ENCODE data around the gene FLNB.
A peak's percentile ranks its signal among the peaks of the same experiment; 100 is the strongest.

Gene FLNB

DNA sequence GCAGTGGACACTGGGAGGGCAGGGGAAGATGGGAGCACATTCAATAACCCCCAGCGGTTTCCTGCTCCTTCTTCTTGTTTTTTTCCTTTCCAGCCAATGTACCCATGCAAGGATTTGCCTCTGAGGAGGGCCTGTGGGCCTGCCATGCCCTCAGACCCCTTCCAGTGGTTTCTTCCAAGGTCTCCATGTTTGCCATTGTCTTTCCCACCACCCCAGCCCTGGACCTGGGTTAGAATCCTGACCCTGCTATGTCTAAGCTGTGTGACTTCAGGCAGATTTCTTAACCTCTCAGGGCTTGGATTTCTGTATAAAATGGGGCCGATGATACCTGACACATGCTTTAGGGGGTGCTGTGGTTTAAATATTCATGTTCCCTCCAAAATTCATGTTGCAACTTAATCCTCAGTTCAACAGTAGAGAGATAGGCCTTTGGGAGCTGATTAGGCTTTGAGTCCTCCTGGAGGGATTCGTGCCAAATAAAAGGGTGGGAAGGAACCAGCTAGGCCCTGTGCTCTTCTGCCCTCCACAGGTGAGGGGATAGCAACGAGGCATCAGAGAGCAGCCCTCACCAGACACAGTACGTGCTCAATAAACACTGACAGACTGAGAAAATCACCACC, 46.3 kb upstream of the FLNB start:
- CTCF ChIA-PET: interaction anchor here (0.6 to 2.4 kb wide), 10 partner anchors 10 to 216 kb away, joined by 3 to 11 read pairs (median 4); no protein-coding TSS in a partner anchor
- Histone ChIP-seq H3K4me1 (ENCODE audit: control insufficient read depth, insufficient read depth, low read length) (no peaks in the 10 kb centered on the region), H3K27ac (ENCODE audit: extremely low read depth, low read depth, low read length) (no peak overlapping the region), H3K9me3 (ENCODE audit: control insufficient read depth, insufficient read depth, low read depth, low read length) (no peaks in the 10 kb centered on the region), H3K4me3 (ENCODE audit: low read depth, low read length) (no peak overlapping the region), H3K36me3 (ENCODE audit: control insufficient read depth in 2 of 2, insufficient read depth in 1 of 2, low read length in 2 of 2) (no peaks in the 10 kb centered on the region)
- TF ChIP-seq ZNF654 (tag by site-specific recombination; IDR thresholded peaks at IDR 0.05; ENCODE audit: low read depth) (no peak), ZNF768 (tag by site-specific recombination; IDR thresholded peaks at IDR 0.05) (0 out of 2 replicates have a peak, but pooled peaks have one; percentile 18), OSR2 (tag by site-specific recombination; IDR thresholded peaks at IDR 0.05) (no peak), ZNF664 (tag by site-specific recombination; IDR thresholded peaks at IDR 0.05) (0 out of 2 replicates have a peak, but pooled peaks have one; percentile 54), ZFP3 (tag by site-specific recombination; IDR thresholded peaks at IDR 0.05; ENCODE audit: low read depth) (no peak), ZNF776 (tag by site-specific recombination; IDR thresholded peaks at IDR 0.05; ENCODE audit: borderline replicate concordance) (no peak), ZXDB (tag by site-specific recombination; IDR thresholded peaks at IDR 0.05) (no peak), ZNF510 (tag by site-specific recombination; IDR thresholded peaks at IDR 0.05; ENCODE audit: insufficient replicate concordance) (no peak), ZNF138 (tag by site-specific recombination; IDR thresholded peaks at IDR 0.05; ENCODE audit: borderline replicate concordance) (no peak), ZNF558 (tag by site-specific recombination; IDR thresholded peaks at IDR 0.05) (no peak), RBAK (tag by site-specific recombination; IDR thresholded peaks at IDR 0.05) (no peak), ZEB2 (tag by site-specific recombination; IDR thresholded peaks at IDR 0.05) (no peak), GLIS1 (tag by site-specific recombination; IDR thresholded peaks at IDR 0.05) (0 out of 2 replicates have a peak, but pooled peaks have one; percentile 4), ZNF629 (tag by site-specific recombination; IDR thresholded peaks at IDR 0.05) (no peak), ZNF37A (tag by site-specific recombination; IDR thresholded peaks at IDR 0.05) (no peak), ZNF274 (IDR thresholded peaks at IDR 0.05; ENCODE audit: low read length) (no peak), ZNF274 (tag by site-specific recombination; IDR thresholded peaks at IDR 0.05; ENCODE audit: borderline replicate concordance) (no peak), ZNF585B (tag by site-specific recombination; IDR thresholded peaks at IDR 0.05) (no peak), EGR2 (tag by site-specific recombination; IDR thresholded peaks at IDR 0.05; ENCODE audit: low read depth) (no peak), ZNF658 (tag by site-specific recombination; IDR thresholded peaks at IDR 0.05) (no peak), ZBTB7A (tag by site-specific recombination; IDR thresholded peaks at IDR 0.05; ENCODE audit: low read depth) (no peak)
- TF ChIP-seq, protein P1, sequence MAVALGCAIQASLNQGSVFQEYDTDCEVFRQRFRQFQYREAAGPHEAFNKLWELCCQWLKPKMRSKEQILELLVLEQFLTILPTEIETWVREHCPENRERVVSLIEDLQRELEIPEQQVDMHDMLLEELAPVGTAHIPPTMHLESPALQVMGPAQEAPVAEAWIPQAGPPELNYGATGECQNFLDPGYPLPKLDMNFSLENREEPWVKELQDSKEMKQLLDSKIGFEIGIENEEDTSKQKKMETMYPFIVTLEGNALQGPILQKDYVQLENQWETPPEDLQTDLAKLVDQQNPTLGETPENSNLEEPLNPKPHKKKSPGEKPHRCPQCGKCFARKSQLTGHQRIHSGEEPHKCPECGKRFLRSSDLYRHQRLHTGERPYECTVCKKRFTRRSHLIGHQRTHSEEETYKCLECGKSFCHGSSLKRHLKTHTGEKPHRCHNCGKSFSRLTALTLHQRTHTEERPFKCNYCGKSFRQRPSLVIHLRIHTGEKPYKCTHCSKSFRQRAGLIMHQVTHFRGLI (tag by site-specific recombination; IDR thresholded peaks at IDR 0.05): no peak
- TF ChIP-seq, protein P2, sequence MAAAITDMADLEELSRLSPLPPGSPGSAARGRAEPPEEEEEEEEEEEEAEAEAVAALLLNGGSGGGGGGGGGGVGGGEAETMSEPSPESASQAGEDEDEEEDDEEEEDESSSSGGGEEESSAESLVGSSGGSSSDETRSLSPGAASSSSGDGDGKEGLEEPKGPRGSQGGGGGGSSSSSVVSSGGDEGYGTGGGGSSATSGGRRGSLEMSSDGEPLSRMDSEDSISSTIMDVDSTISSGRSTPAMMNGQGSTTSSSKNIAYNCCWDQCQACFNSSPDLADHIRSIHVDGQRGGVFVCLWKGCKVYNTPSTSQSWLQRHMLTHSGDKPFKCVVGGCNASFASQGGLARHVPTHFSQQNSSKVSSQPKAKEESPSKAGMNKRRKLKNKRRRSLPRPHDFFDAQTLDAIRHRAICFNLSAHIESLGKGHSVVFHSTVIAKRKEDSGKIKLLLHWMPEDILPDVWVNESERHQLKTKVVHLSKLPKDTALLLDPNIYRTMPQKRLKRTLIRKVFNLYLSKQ (tag by site-specific recombination; IDR thresholded peaks at IDR 0.05; ENCODE audit: borderline replicate concordance): no peak
- TF ChIP-seq, protein P3, sequence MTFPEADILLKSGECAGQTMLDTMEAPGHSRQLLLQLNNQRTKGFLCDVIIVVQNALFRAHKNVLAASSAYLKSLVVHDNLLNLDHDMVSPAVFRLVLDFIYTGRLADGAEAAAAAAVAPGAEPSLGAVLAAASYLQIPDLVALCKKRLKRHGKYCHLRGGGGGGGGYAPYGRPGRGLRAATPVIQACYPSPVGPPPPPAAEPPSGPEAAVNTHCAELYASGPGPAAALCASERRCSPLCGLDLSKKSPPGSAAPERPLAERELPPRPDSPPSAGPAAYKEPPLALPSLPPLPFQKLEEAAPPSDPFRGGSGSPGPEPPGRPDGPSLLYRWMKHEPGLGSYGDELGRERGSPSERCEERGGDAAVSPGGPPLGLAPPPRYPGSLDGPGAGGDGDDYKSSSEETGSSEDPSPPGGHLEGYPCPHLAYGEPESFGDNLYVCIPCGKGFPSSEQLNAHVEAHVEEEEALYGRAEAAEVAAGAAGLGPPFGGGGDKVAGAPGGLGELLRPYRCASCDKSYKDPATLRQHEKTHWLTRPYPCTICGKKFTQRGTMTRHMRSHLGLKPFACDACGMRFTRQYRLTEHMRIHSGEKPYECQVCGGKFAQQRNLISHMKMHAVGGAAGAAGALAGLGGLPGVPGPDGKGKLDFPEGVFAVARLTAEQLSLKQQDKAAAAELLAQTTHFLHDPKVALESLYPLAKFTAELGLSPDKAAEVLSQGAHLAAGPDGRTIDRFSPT (tag by site-specific recombination; IDR thresholded peaks at IDR 0.05): no peak
- POLR2A ChIA-PET: interaction anchor here (0.6 kb wide), 1 partner anchor 444 kb away, joined by 4 read pairs; no protein-coding TSS in a partner anchor

All from HEK293 (cell line).